Stimulated activated CD4-positive, alpha-beta T cell treated with anti-CD3 and anti-CD28 coated beads, Interleukin-15, amount 100 ng/mL, for 48 hours (primary cell): ENCODE results near the gene PPARA.
"Not testable (repeated sequence)": the region's sequence is repeated elsewhere in the genome, so short reads cannot be mapped to it uniquely, and the experiment has no call there.

Experiments
- DNase-seq, 2 donors: peaks; one replicate each; pipeline ENCODE4 v3.0.0-alpha.2; 2020; ENCODE audit warnings: low read depth in 2 of 2

Gene PPARA

DNA sequence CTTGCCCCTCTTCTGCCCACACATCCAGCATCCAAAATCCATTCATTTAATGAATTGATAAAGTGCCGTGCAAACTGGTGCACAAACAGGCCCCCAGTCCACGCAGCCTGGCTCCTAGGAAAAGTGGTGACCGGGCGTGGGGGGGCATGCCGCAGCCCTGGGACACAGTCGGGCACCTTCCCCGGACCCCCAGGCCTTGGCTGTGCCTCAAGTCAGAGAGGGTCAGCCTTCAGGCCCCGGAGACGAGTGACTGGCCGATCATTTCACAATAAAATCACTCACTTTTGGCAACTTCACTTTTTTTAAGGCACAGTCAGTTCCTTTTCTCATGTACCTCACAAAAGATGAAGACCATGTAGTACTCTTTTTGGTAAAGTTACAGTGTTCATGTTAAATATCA lies 91.8 kb downstream of the PPARA start:
- DNase-seq: no peak

DNA sequence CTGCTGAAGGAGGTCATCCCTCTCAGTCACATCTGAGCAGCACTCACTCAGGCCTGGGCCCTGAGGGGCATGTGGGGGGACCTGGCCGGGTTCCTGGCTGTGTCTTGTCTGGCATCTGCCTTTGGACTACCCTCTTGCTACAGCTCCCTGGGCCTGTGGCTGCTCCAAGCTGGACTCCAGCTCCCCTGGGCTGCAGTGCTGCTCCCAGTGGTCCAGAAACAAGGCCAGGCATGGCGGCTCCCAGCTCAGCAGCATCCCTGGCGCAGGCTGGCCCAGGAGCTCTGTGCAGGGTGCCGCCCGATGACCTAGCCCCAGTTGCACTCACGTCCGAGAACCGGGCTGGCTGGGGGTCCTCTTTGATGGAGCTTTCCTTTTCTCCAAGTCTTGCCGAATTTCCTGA lies 94.4 kb downstream of the PPARA start:
- DNase-seq: no peak

DNA sequence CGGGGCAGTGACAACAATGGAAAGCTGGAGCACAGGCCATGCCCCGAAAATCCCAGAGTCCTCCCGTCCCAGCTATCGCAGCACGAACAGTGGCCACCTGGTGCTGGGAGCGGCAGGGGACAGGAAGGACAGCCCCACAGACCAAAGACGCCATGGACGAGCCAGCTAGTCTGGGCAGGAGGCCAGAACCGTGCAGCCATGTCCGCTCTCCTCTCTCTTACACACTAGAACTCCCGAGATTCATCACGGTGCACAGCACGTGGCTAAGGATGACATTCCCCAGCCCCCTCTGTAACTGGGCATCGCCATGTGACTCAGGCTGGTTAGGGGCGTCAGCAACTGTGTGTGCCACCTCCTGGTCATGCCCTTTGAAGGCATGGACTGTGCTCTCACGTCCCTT lies 95.2 kb downstream of the PPARA start:
- DNase-seq: no peak

DNA sequence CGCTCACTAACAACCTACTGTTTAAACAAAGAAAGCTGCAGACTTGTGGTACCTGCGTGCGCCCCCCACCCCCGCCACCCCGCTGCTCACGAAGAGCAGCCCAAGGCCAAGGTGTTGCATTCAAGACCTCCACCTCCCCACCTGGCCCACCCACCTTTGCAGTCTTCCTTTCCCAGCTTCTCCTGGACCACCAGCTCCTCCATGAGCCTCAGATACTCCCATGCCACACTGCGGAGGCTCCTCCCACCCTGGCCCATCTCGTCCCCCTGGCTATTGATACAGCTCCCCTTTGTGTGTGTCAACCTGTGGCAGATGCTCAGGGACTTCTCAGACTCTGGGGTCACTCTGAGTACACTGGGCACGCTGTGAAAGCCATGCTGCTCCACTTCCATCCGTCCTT lies 95.9 kb downstream of the PPARA start:
- no peak for DNase-seq

DNA sequence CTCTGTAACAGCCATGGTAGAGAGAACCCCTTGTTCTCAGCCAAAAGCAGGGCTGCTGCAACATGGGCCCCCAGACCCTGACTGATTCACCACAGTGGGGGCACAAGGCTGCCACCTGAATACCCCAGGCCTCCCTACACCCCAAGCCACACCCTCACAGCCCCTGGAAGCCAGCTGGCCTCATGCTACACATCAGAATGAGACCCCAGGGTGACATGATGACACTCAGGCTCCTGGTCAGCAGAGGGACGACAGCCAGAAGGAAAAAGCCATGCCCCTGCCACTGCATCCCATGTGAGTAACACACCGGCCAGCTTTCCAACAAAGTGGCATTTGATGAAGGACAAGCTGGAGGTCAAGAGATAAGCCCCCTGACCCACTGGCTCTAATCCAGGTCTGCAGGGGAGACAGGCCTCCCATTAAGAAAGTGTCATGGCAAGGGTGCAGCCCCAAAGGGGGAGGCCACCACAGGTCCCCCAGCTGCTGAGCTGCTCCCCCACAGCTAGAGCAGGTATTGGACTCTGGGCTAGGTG lies 97.2 kb downstream of the PPARA start:
- no peak for DNase-seq

DNA sequence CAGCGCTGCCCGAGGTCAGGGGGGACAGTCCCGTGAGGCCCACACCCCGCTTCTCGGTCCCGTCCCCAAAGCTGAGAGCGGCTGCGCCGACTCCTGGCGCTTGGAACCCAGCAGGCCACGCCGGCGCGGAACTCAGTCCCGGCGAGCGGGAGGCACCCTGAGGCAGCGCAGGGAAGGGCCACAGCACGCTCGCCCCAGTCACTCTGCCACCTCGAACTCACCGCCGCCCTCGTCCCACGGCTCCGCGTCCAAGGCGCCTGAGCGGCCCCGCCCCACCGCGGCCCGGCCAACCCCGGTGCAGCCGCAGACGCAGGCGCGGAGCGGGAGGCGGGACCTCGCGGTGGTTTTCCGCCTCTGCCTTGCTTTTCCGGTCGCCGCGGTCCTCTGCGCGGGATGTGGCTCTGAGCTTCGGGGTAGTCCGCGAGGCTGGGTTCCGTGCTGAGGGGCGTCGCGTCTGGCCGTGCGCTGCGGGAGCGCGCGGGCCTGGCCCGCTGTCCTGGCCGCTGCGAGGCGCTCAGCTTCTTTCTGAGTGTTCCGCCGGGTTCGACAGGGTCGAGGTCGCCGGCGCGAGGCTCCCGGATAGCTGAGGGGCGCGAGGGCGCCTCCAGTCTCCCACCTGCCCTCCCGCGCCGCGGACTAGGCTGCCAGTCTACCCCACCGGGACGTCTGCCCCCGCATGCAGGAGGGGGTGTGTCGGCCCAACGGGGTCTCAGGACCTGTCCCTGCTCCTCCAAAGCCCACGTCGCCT lies 99.9 kb downstream of the PPARA start, which contains the start of gene CDPF1:
TSS of gene CDPF1 (minus strand) at position 259 of the 748 bp plus-strand sequence. CDS start 2,009 bp downstream, outside the sequence.
- peak; percentile 78 to 89 for DNase-seq

DNA sequence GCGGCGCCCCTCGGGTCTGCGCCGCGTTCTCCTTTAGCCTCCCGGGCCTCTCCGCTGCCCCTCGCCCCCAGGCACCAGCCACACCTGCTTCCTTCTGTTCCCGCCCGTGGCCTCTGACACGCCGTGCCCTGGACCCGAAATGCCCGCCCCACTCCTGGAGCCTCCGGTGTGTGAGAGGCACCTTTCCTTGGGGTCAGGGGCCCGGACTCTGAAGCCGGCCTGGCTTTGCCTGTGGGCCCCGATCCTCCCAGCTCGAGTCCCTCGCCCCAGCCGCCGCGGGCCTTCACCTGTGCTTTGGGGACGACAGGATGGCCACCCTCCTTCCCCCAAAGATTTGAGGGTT lies 100.4 kb downstream of the PPARA start:
- no peak for DNase-seq

DNA sequence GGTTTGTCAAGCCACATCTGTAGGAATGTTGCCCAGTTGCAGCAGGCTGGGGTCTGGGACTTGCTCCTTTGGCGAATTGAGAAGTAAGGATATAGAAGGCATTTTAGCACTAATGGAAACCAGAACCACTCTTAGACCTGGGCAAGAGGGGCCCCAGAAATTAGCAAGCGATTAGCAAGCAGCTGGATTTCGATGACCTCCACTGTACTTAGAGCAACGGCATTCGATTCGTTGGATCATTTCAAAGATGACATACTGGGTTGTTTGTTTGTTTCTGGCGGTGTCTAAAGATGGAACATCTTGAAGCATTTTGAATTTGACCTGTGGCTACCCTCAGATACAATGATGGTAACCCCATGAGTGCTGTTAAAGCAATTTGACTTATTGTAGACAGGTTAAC lies 100.9 kb downstream of the PPARA start:
- no peak for DNase-seq

DNA sequence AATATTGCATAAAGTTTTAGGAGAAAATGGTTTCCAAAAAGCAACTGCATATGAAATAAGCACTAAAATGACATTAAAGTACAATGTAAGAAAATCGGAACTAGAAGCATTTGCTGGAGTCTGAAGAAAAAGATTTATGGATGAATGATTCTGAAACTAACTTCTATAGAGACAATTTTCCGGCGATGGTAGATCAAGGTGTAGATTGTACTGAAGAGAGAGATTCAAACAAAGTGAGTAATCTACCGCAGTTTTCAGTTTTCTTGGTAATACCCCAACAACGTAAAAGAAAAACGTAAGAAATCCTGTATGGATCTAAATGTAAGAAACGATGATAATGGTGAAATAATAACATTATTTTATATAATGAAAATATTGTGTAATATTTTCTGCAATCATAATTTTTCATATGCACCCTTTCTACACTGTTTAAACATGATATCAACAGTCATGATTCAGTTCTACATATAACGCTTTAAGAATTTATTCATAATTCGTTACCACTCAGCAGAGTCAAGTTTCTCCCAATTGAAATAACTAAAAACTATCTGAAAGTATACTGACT lies 101.6 kb downstream of the PPARA start:
- no peak for DNase-seq

DNA sequence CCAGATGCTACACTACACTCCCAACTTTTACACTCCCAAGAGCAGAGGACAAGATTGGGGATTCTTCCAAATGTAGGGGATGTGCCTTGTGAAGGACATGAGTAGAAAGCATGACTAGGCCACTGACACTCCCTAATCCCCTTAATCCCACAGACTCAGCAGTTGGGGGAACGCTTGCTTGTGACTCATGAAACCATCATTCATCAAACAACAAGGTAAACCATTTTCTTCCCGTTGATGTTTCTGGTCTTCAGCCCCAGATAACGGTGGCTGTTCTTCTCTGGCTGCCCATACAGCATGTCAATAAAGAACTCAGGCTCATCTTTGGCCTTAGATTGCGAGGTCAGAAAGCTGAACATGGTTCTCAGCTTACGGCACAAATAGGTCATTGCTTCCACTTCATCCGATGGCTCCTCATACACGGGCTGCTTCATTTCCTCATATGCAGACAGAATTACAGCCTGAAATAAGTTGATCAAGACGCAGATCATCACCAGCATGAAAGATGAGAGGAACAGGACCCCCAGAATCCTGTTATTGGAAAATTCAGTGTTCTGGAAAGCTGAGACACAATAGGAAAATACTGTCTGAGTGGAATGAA lies 106.1 kb downstream of the PPARA start:
- DNase-seq: no peak

DNA sequence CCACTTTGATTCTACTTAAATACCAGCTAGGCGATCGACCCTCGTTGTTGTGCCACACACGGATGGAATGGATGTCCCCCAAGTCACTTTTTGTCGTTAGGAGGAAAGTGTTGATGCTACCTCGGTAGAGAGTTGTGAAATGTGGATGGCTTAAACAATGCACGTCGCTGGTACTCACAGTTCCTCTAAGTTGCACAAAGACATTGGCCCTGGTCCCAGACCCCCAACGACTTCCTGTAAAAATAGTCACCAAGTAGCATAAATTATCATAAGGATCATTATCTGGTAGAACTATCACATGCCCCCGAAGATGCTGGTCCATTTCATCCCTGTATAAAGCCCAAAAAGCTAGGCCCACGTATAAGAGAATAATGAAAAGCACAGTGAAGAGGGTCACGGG lies 109.0 kb downstream of the PPARA start:
- DNase-seq: no peak

DNA sequence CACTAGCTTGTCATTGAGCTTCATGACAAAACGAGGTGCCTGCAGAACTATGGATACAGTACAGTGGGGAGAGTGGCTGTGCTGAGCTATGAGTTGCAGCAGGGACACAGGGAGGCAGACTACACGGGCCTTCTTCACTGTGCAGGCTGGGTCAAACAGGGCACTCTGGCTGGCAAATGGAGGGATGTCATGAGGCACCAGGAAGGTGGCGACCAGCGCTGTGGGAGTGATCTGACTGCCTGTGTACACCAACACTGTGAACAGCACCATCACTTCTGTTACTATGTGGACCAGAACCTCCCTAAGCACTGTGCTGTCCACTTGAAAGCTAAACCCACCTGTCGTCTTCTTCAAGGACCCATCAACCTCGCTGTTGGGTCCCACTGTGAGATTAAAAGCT lies 109.7 kb downstream of the PPARA start:
- no peak for DNase-seq

DNA sequence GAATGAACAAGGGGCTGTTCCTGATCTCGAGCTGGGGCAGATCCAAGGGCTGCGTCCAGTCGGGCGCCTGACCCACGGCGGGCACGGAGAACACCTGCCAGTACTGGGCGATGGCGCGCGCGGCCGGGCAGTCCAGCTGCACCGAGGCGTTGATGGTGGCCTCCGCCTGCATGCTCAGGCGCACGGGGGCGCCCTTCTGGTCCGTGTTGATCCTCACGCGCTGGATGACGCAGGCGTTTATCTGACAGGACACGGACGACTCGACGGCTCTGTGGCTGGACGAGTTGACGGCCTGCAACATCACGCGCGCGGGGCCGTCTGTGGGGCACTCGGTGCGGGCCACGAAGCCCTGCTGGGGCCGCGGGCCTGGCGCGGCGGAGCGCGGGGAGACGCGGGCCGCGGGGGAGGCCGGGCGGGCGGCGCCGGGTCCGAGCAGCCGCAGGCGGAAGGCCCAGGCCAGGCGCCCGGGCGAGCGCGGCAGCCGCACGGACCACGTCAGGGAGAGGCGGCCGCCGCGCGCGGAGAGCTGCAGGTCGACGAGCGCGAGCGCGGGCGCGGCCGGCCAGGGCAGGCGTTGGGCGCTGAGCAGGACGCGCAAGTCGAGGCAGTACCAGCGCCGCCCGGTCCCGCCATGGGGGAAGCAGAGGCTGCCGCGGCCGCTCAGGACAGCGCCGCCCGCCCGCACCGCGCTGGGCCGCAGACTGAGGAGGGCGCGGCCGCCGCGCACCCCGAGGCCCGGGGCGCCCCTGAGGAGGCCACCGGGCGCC lies 112.3 kb downstream of the PPARA start:
- no peak for DNase-seq

DNA sequence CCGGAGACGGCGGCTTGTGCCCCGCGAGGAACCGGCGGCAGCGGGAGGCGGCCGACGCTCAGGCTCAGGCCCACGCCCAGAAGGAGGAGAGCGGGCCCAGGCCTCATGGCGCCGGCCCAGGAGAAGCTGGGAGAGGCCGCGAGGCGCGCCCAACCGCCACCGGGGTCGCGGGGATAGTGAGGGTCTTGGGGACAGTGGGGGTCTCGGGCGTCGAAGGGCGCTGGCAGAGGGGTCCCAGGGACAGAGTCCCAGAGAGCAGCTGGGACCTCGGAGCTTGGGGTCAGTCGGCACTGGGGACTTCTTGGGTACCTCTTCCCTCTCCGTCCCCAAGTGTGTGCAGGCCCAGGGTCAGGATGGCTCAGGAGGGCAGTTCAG lies 112.9 kb downstream of the PPARA start, which contains the start of gene PKDREJ:
TSS of gene PKDREJ (minus strand) at position 128 of the 375 bp plus-strand sequence. CDS start at position 107, 21 bp downstream.
- no peak for DNase-seq

DNA sequence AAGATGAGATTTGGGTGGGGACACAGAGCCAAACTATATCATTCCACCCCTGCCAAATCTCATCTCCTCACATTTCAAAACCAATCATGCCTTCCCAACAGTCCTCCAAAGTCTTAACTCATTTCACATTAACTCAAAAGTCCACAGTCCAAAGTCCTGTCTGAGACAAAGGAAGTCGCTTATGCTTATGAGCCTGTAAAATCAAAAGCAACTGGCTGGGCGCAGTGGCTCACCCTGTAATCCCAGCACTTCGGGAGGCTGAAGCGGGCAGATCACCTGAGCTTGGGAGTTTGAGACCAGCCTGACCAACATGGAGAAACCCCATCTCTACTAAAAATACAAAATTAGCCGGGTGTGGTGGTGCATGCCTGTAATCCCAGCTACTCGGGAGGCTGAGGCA lies 114.2 kb downstream of the PPARA start:
- DNase-seq: not testable (repeated sequence)

DNA sequence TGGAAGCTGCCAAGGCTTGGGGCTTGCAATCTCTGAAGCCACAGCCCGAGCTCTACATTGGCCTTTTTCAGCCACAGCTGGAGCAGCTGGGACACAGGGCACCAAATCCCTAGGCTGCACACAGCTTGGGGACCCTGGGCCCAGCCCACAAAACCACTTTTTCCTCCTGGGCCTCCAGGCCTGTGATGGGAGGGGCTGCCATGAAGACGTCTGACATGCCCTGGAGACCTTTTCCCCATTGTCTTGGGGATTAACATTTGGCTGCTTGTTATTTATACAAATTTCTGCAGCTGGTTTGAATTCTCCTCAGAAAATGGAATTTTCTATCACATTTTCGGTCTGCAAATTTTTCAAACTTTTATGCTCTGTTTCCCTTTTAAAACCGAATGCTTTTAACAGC lies 115.3 kb downstream of the PPARA start:
- not testable (repeated sequence) for DNase-seq

DNA sequence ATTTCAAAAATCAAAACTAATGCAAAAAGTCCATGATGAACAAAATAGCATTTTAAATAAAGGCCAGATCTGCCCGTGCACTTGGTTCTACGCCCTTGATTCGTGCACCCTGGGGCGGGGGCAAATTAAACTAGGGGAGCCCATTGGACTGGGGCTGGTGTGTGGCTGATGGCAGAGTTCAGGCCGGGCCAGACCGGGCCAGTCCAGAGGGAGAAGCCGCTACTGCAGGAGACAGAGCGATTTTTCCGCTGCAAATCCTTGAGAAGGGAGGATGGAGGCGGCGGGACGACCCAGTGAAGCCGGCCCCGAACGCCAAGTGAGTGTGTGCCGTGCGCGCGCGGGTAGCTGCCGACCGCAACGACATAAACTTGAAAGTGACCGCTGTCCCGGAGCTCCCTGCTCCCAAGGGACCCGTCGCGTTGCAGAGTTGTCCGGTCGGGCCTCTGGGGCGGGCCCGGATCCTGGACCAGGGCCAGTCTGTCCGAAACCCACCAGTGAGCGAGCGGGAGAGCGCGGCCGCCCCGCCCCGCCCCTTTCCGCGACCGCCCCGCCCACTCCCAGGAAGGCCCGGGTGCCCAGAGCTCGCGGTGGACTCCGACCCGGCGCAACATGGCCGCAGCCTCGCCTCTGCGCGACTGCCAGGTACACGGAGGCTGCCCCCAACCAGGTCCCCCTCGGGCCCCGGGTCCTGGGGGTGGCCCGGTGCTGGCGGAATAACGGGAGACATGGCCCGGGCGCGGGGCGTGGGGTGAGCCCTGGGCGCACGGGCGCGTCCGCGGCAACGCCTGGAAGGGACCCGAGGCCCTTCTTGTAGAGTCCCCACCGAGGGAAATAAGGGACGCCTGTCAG lies 117.3 kb downstream of the PPARA start, which contains the start of gene TTC38:
TSS of gene TTC38 (plus strand) at position 578 of the 849 bp plus-strand sequence. CDS start at position 610, 32 bp downstream.
- no peak for DNase-seq

DNA sequence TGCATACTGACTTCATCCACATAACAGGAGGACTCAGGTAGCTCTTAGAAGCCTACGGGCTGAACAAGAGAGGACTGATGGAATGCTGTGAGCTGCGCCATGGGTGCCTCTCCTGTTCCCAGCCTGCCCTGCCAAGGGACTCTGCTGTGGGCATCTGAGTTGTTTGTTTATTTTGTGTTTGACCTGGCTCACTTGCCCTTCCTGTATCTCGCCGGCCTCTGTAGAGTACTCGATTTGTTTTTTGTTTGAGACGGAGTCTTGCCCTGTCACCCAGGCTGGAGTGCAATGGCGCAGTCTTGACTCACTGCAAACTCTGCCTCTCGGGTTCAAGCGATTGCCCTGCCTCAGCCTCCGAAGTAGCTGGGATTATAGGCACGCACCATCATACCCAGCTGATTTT lies 119.2 kb downstream of the PPARA start:
- DNase-seq: no peak

DNA sequence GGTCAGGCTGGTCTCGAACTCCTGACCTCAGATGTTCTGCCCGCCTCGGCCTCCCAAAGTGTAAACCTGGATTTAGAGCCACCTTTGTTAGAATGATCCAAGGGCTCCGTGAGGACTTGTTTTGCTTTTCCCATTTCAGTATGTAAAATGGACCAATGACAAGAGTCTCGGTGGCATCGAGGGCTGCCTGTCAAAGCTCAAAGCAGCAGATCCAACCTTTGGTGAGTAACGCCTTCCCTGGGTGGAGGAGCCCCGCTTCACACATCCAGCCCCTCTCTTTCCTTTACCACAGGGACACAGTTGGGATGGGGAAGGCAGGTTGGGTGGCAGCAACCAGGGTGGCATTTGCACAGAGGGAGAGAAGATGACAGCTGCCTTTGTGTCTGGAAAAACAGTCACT lies 121.9 kb downstream of the PPARA start:
- DNase-seq: no peak

DNA sequence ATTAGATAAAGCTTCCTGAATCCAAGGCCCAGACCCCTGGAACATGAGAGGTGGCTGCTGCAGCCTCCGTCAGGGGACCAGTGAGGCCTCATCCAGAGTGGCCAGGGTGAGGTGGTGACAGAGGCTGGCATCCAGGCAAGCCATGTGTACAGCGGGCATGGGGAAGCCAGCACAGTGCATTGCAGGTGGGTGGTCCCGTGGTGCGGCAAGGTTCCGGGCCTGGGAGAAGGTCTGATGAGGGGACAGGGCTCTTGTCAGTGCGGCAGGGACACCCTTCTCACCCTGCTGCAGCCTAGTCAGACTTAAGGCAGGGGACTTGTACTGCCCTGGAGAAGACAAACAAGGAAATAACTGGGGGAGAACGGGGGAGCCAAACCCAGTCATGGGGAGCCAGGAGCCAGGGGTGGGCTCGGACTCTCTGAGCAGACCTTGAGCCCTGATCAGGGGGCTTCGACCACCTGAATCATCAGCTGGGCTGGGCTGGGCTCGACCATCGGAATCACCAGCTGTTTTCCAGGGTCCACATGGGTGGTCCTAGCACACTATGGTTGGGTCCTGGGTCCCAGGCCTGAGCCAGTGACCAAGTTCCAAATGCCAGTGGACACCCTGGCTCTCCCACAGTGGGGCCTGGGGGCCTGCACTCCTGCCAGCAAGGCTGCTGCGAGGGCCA lies 122.6 kb downstream of the PPARA start:
- no peak for DNase-seq
